Fibroblast of peridontal ligament (primary cell): Measurements from ENCODE around the gene TPBGL.

ENCODE experiments used
- DNase-seq: peaks from one replicate; pipeline ENCODE4 v3.0.0-alpha.2; 2010; ENCODE audit errors: extremely low read depth

Gene TPBGL

GRCh38 chr11:75212411-75212810 is 28.2 kb upstream of the TPBGL start:
- DNase-seq = no peak

DNA sequence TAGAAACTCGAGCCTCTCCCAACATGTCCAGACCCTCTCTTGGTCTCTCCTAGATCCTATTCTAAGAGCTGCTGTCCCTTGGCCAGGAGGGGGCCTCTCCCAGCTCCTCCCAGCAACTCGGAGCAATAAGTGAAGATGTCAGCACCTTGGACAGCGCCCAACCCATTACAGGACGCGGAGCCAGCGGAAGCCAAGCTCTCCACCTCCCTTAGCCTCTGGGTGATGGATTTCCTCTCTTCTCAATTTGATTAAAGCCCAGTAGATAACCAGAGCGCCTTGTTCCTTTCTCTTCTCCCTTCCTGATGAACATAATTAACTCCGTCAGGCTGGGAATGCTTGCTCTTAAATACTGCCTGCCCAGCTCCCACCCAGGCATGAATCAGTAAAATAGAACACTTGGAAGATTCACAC is 26.2 kb upstream of the TPBGL start:
- peak; percentile 67 for DNase-seq

DNA sequence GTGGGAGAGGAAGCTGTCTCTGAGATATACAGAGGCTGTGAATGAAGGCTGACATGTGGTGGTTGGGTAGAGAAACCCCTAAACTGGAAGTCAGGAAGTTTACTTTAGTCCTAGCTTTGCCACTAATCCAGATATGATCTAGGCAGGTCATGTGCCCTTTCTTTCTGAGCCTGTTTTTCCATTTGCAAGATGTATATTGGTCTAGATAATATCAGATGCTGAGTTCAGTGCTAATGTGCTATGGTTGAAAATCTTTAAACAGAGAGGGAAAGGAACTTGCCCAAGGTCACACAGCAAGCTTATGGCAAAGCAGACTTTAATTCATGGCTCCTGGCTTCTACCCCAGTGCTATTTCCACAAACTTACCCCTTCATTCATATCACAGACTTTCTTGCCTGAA is 25.7 kb upstream of the TPBGL start:
- DNase-seq = no peak

DNA sequence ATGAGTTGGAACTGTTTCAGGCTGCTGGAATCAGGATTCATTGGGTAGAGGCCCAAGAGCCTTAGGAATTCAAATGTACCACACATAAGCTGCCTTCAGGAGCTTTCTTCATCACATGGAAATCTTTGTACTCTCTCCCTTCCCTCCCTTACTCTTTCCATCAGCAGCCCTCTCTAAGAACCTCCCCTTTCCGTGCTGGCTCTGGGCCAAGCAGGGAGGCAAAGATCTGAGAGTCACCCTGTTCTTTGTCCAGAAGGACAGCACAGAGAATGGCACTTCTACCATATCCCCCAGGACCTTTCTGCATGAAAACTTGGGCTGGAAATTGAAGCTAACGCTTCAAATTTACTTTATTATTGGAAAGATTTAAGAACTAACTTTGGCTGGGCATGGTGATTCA is 20.7 kb upstream of the TPBGL start:
- DNase-seq = no peak

DNA sequence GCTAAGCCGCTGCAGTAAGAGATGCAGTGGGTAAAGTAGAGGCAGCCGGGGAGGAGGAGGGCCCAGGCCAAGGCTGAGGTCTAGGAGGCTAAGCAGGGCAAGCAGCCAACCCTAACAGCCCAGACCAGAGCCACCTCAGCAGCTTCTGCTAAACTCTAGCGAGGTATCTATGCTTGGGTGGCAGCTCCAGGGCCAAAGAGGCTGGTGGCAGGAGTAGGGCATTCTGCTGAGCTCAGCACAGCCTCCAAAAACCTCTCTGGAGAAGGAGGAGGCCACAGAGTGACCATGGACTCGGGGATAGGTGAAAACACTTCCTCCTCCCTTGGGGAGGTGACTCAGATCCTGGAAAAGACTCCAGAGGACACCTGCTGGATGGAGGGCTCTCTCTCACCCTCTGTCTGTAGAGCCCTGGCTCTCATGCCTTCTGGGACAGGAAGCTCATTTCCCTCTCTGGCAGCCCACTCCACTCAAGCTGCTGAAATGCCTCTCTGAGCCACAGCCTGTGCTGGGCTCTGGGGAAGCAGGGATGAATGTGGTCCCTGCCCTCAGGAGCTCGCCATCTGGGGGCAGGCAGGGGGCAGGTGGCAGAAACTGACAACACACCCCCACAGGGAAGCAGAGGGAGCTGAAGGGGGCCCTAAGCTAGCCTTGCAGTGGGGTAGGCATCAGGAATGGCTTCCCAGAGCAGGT is 16.5 kb upstream of the TPBGL start:
- no peak for DNase-seq

- DNase-seq = no peak
Observed at GRCh38 chr11:75225794-75226193, 14.8 kb upstream of the TPBGL start.

GRCh38 chr11:75229466-75229865 is 11.1 kb upstream of the TPBGL start:
- DNase-seq = no peak

GRCh38 chr11:75230621-75231020 is 10.0 kb upstream of the TPBGL start:
- no peak for DNase-seq

GRCh38 chr11:75233754-75234172 is 6.8 kb upstream of the TPBGL start:
- peak; percentile 58 for DNase-seq

DNA sequence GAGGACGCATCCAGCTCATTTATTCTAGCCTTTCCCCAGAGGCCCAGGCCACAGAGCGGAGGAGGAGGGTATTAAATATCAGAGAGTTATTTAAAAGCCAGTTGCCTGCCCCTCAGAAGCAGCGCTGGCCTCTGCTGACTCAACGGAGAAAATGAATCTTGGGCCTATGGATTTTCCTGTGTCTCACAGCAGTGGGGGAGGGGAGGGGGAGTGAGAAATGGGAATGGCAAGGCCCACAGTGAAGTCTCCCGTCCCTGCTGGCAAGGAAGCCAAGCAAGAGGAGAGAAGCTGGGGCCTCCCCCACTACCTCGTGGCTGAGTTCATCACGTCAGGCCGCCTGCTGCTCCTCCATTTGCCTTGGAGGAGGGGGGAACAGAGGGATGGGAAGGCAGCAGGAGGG is 4.5 kb upstream of the TPBGL start:
- no peak for DNase-seq

DNA sequence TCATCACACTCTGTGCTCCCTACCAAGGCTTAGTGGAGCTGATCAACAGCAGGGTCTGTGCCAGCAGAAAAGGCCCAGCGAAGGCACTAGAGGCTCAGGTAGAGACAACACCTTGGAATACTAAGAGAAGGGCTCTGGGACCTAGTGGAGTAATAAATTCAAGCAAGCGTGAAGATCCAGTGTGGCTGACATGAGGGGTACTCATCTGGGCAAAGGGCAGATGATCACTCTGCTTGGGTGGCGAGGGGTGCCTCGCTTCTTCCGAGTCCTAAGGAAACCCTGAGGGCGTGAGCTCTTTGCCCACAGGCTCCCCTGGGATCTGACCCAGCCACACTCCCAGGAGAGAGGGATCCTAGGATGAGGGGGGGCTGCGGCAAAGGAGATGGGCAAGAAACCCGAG is 3.5 kb upstream of the TPBGL start:
- no peak for DNase-seq

GRCh38 chr11:75238595-75239440 is 1.8 kb upstream of the TPBGL start:
- DNase-seq = no peak

- DNase-seq = no peak
Observed at GRCh38 chr11:75239531-75240290, 863 bp upstream of the TPBGL start.

- DNase-seq = peak; percentile 67
Observed at GRCh38 chr11:75241036-75241905, 697 bp downstream of the TPBGL start.

DNA sequence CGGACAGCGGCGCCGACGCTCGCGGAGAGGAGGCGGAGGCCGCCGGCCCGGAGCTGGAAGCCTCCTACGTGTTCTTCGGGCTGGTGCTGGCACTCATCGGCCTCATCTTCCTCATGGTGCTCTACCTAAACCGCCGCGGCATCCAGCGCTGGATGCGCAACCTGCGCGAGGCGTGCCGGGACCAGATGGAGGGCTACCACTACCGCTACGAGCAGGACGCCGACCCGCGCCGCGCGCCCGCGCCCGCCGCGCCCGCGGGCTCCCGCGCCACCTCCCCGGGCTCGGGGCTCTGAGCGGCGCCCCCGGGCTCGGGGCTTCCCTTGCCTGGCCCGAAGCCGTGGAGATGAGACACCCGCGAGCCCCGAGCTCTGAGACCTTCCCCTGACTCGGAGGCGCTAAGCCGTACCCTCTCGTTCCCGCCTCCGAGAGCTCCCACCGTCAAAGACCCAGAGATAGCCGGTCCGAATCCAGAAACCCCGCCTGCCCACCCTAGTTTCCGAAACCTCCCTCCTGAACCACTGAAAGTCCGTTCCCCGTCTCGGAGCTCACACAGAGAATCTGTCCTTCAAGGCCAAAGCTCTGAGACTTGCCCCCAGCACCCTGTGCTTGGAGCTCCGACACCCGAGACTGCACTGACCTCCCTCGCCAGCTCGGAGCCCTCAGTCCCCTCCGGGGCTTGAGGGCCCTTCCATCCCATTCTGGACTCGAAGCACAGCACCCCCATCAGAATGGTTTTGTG is 1.5 kb downstream of the TPBGL start:
- no peak for DNase-seq

- DNase-seq = no peak
Observed at GRCh38 chr11:75242722-75243600, 2.4 kb downstream of the TPBGL start.

DNA sequence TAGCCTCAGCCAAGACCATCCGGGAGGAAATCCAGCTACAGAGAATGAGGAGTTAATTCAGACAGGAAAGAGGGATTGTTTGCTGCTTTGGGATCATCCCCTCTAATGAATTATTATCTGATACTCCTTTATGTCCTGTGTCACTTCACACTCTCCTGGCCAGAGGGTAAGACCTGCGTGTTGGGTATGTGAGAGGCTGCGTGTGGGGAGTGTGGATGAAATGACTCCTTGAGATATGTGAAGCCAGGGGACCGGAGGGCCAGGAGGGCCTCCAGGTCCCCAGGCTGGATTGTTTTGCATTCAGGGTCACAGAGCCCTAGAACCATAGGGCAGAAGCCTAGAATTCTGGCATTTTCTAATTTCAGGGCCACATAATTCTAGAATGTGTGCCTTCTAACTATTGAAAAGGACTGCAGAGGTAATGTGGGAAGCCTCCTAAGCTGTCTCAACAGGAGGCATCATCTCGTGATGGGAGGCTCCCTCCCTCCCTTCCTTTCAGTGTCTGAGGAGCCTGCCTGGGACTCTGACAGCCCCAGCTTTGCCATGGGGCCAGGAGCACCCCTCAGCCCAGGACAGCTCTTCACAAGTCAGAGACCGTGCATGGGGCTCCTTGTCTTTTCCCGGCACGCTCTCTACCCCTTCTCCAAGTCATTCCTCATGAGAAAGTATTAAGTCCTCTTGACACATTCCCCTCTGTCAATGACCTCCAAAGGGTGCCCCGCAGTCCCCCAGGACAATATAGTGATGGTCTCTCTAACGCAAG is 3.7 kb downstream of the TPBGL start:
- no peak for DNase-seq

DNA sequence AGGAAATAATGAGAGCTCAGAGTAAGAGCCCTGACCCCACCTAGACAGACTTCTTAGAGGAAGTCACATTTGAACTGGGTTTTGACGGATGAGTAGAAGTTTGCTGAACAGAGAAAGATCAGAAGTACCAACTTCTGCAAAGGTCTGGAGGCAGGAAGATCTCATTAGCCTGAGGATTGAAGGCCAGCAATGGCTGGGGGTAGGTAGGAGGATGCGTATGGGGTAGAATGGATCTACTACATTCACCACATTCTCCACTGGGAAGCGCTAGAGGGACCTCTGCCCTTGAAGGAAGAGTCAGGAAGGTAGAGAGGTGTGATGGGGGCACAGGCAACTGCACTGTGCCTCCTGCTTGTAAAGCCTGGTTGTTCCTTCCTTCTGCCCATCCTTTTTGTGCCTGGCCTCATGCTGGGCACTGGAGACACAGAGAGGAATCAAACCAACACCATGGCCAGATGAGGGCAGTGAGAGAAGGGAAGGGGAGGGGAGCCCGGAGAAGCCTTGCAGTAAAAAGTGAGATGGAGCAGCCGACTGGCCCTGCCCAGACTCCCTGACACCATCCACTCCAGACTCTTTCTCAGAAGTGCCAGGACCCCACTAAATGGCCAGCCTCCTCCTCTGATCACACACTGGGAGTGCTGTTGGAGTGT is 4.9 kb downstream of the TPBGL start:
- DNase-seq = no peak
